H1 (cell line): ENCODE measurements around the gene BTBD16. TPM values are rescaled to one million over a fixed set of nuclear protein-coding genes. Genes with fewer than 3 reads are reported as not detected.

Source experiments
- CTCF ChIA-PET: fragments of 300-600 bp; sonication (Branson Sonifier 250); formaldehyde crosslinking; loops from one replicate; lab custom pipeline; 2021; ENCODE audit not compliant: partially characterized antibody; lab: Charles Lee
- POLR2A ChIA-PET: fragments of 300-600 bp; sonication (Branson Sonifier 250); formaldehyde crosslinking; loops from one replicate; lab custom pipeline; 2021; ENCODE audit warnings: inconsistent platforms; ENCODE audit not compliant: partially characterized antibody; lab: Charles Lee
- DNase-seq, 2 experiments: peaks; one replicate each; pipeline versions ENCODE4 v3.0.0 to v3.0.0-alpha.2; 2010 to 2022; ENCODE audit warnings: low spot score in 2 of 2, low read depth in 1 of 2, mixed read lengths in 1 of 2
- FAIRE-seq: peaks from 2 replicates; lab custom pipeline; 2011; peaks lifted over from hg19 to GRCh38; lab: Jason Lieb, UNC
- H2AFZ ChIP-seq: 2 replicates; pipeline ENCODE4 v1.8.1; 2012; ENCODE audit warnings: low read length, inconsistent platforms
- H2AK5ac ChIP-seq: 2 replicates; pipeline ENCODE4 v1.6.1; 2013; ENCODE audit warnings: low read depth, low read length
- H2BK120ac ChIP-seq: replicated peaks from 2 replicates; pipeline ENCODE3; 2013; ENCODE audit warnings: low read depth, low read length, inconsistent platforms
- H2BK12ac ChIP-seq: 2 replicates; pipeline ENCODE4 v1.6.1; 2013; ENCODE audit warnings: low read depth, low read length
- H2BK15ac ChIP-seq: 2 replicates; pipeline ENCODE4 v1.6.1; 2013; ENCODE audit warnings: low read length
- H2BK20ac ChIP-seq: 2 replicates; pipeline ENCODE4 v1.6.1; 2013; ENCODE audit warnings: low read length
- H2BK5ac ChIP-seq: 2 replicates; pipeline ENCODE4 v1.6.1; 2013; ENCODE audit warnings: low read depth, low read length
- H3K14ac ChIP-seq: 2 replicates; pipeline ENCODE4 v1.6.1; 2013; ENCODE audit warnings: inconsistent platforms; ENCODE audit not compliant: insufficient read length
- H3K18ac ChIP-seq: 2 replicates; pipeline ENCODE4 v1.6.1; 2013; ENCODE audit warnings: low read length; ENCODE audit errors: extremely low read depth
- H3K23ac ChIP-seq: 2 replicates; pipeline ENCODE4 v1.6.1; 2013; ENCODE audit warnings: inconsistent platforms; ENCODE audit not compliant: insufficient read length
- H3K23me2 ChIP-seq: 2 replicates; pipeline ENCODE4 v1.6.1; 2013; ENCODE audit warnings: low read depth, low read length
- H3K27ac ChIP-seq: 2 replicates; pipeline ENCODE4 v1.6.1; 2011; ENCODE audit warnings: low read depth, low read length, inconsistent platforms
- H3K27me3 ChIP-seq, 4 experiments: replicated peaks in 1 of 4; 1 replicate in 1 of 4; 2 replicates in 3 of 4; pipeline versions ENCODE4 v1.6.1 to v1.8.1; 2011 to 2013; ENCODE audit warnings: low read length in 3 of 4, mild to moderate bottlenecking in 3 of 4, inconsistent platforms in 2 of 4, mixed read lengths in 2 of 4, moderate library complexity in 1 of 4; ENCODE audit not compliant: control insufficient read depth in 3 of 4, insufficient read depth in 3 of 4; ENCODE audit errors: extremely low read depth in 1 of 4
- H3K36me3 ChIP-seq, 4 experiments: 2 replicates each; pipeline versions ENCODE4 v1.6.1 to v1.8.1; 2011 to 2013; ENCODE audit warnings: mild to moderate bottlenecking in 4 of 4, low read length in 3 of 4, moderate library complexity in 2 of 4, control low read depth in 1 of 4, inconsistent platforms in 1 of 4; ENCODE audit not compliant: insufficient read depth in 4 of 4, control insufficient read depth in 2 of 4
- H3K4ac ChIP-seq: replicated peaks from 2 replicates; pipeline ENCODE3; 2013; ENCODE audit warnings: low read length, low read depth, mixed read lengths, inconsistent platforms; ENCODE audit not compliant: insufficient read length
- H3K4me1 ChIP-seq, 4 experiments: replicated peaks in 1 of 4; 1 replicate in 1 of 4; 2 replicates in 3 of 4; pipeline versions ENCODE4 v1.6.1 to v1.8.1; 2011 to 2013; ENCODE audit warnings: low read length in 3 of 4, inconsistent platforms in 2 of 4, mixed read lengths in 1 of 4; ENCODE audit not compliant: insufficient read depth in 4 of 4, control insufficient read depth in 3 of 4
- H3K4me2 ChIP-seq, 2 experiments: 2 replicates each; pipeline versions ENCODE4 v1.6.1 to v1.8.1; 2011 to 2013; ENCODE audit warnings: low read depth in 2 of 2, low read length in 2 of 2, control low read depth in 1 of 2, inconsistent platforms in 1 of 2, mild to moderate bottlenecking in 1 of 2; ENCODE audit not compliant: insufficient read depth in 1 of 2
- H3K4me3 ChIP-seq, 4 experiments: fragments of 200-600, 300-600 bp in 1 of 4; sonication (generic), shearing (Covaris generic), sonication (Bioruptor Twin) in 1 of 4; 2 replicates each; pipeline versions ENCODE4 v1.5.1 to v1.8.1; 2011 to 2016; ENCODE audit warnings: low read length in 4 of 4, low read depth in 3 of 4, control low read depth in 2 of 4, inconsistent platforms in 2 of 4, mild to moderate bottlenecking in 2 of 4, mixed read lengths in 1 of 4, moderate library complexity in 1 of 4; ENCODE audit not compliant: insufficient read depth in 2 of 4; ENCODE audit errors: extremely low read depth in 1 of 4
- H3K56ac ChIP-seq: replicated peaks from 2 replicates; pipeline ENCODE3; 2013; ENCODE audit warnings: low read depth, mild to moderate bottlenecking, mixed read lengths, low read length, inconsistent platforms; ENCODE audit not compliant: insufficient read length
- H3K79me1 ChIP-seq: 2 replicates; pipeline ENCODE4 v1.6.1; 2013; ENCODE audit warnings: low read depth, low read length, control low read depth
- H3K79me2 ChIP-seq, 2 experiments: 2 replicates each; pipeline versions ENCODE4 v1.6.1 to v1.8.1; 2012 to 2013; ENCODE audit warnings: low read length in 2 of 2, mild to moderate bottlenecking in 2 of 2, inconsistent platforms in 1 of 2; ENCODE audit not compliant: insufficient read depth in 2 of 2, control insufficient read depth in 1 of 2
- H3K9ac ChIP-seq, 4 experiments: replicated peaks in 1 of 4; 1 replicate in 1 of 4; 2 replicates in 3 of 4; pipeline versions ENCODE4 v1.6.1 to v1.8.1; 2011 to 2013; ENCODE audit warnings: low read depth in 3 of 4, low read length in 3 of 4, control low read depth in 2 of 4, mild to moderate bottlenecking in 2 of 4, moderate library complexity in 2 of 4, inconsistent platforms in 1 of 4; ENCODE audit errors: extremely low read depth in 1 of 4
- H3K9me3 ChIP-seq, 2 experiments: 2 replicates each; pipeline versions ENCODE4 v1.6.1 to v1.8.1; 2012 to 2013; ENCODE audit warnings: mild to moderate bottlenecking in 2 of 2, moderate library complexity in 2 of 2, control low read depth in 1 of 2, inconsistent platforms in 1 of 2, low read depth in 1 of 2, low read length in 1 of 2, mixed read lengths in 1 of 2; ENCODE audit not compliant: insufficient read depth in 2 of 2
- H4K20me1 ChIP-seq, 2 experiments: replicated peaks in 1 of 2; 2 replicates each; pipeline versions ENCODE3 to v1.8.1; 2011 to 2013; ENCODE audit warnings: inconsistent platforms in 2 of 2, low read length in 2 of 2, mild to moderate bottlenecking in 1 of 2; ENCODE audit not compliant: insufficient read depth in 2 of 2, control insufficient read depth in 1 of 2
- H4K5ac ChIP-seq: 2 replicates; pipeline ENCODE4 v1.6.1; 2013; ENCODE audit warnings: low read length, low read depth, mixed read lengths, inconsistent platforms; ENCODE audit not compliant: insufficient read length
- H4K8ac ChIP-seq: 2 replicates; pipeline ENCODE4 v1.8.0; 2013; ENCODE audit warnings: mild to moderate bottlenecking, moderate library complexity, low read length, inconsistent platforms; ENCODE audit not compliant: insufficient read depth; ENCODE audit errors: extremely low read depth
- H4K91ac ChIP-seq: replicated peaks from 2 replicates; pipeline ENCODE3; 2013; ENCODE audit warnings: low read length, mixed read lengths, inconsistent platforms; ENCODE audit not compliant: insufficient read length
- WGBS, 2 experiments: shearing (Covaris generic) in 1 of 2; methylation state at CpG; one replicate each; pipeline versions ENCODE4 v1.1.6 to v1.1.7; 2013 to 2015; ENCODE audit warnings: low lambda C conversion rate in 2 of 2, mixed read lengths in 2 of 2, inconsistent platforms in 1 of 2, low coverage in 1 of 2, missing lambda C conversion rate in 1 of 2; ENCODE audit not compliant: insufficient replicate concordance in 2 of 2, insufficient coverage in 1 of 2, insufficient read length in 1 of 2; ENCODE audit errors: extremely low coverage in 1 of 2, missing lambda C conversion rate in 1 of 2; 5-methylcytosine and 5-hydroxymethylcytosine counted together
- polyA plus RNA-seq, 7 experiments: library from polyadenylated mRNA; depleted of rRNA in 3 of 7; stranded (reverse) in 5 of 7; unstranded in 2 of 7; fragments of >200 nt in 5 of 7; fragments of 200-250 nt in 2 of 7; gene quantifications; 1 replicate in 5 of 7; 2 replicates in 1 of 7; 4 replicates in 1 of 7; pipeline versions ENCODE4 v1.2.1 to v1.2.3, GENCODE V29; 2011 to 2013; ENCODE audit warnings: missing spikeins in 2 of 7, mixed read lengths in 2 of 7
- total RNA-seq: library from RNA; stranded (reverse); fragmentation: NEBNext Ultra II Directional; extraction: Animal tissue kit (Norgen Biotek cat#: 25700); gene quantifications from 2 replicates; pipeline ENCODE4 v1.2.1, GENCODE V29; 2021

BTBD16 gene
- total and polyA plus RNA-seq, 2 of the 8 experiments (the other 6 are each of a cell fraction or from before 2014, with no cell fraction given): 0.05 TPM; not detected in 1

- H4K8ac ChIP-seq: no peak overlapping the region; the same call in 1 of the 2 replicates
- no peaks in the 10 kb centered on the region for H3K36me3 ChIP-seq
- H3K4me2 ChIP-seq: no peak overlapping the region
- H3K79me2 ChIP-seq: no peaks in the 10 kb centered on the region
- no peak overlapping the region for H2BK15ac ChIP-seq
- H3K18ac ChIP-seq: no peak overlapping the region
- H3K27me3 ChIP-seq: peaks cover 0 to 2% (median 0%) of the 10 kb centered on the region in 4 experiments; a peak in 1 of 7 replicates
- H4K91ac ChIP-seq: no peak overlapping the region
- H2BK12ac ChIP-seq: no peak overlapping the region
- no peaks in the 10 kb centered on the region for H4K20me1 ChIP-seq
- POLR2A ChIA-PET: no interaction called here
- FAIRE-seq (no peak), DNase-seq (no peak)
- H3K4ac ChIP-seq: no peak overlapping the region
- 92% methylated on average over 7 of the region's 7 CpGs; no CpG with 5 or more reads in 1 of the 2 experiments for WGBS, 2 experiments
- no peak overlapping the region for H2AFZ ChIP-seq
- no peak overlapping the region for H2BK20ac ChIP-seq
- no peak overlapping the region for H3K14ac ChIP-seq
- no peak overlapping the region for H3K27ac ChIP-seq
- no peak overlapping the region for H3K4me3 ChIP-seq
- H2AK5ac ChIP-seq: no peak overlapping the region
- CTCF ChIA-PET: interaction anchor here (0.7 to 10.8 kb wide), 9 partner anchors 12 to 284 kb away, joined by 3 to 74 read pairs (median 11); partner anchors contain the start of gene BTBD16
- no peaks in the 10 kb centered on the region for H3K79me1 ChIP-seq
- H3K56ac ChIP-seq: no peak overlapping the region
- no peak overlapping the region for H2BK5ac ChIP-seq
- H3K23ac ChIP-seq: no peak overlapping the region
- no peak overlapping the region for H3K9ac ChIP-seq
- H4K5ac ChIP-seq: no peak overlapping the region
- H2BK120ac ChIP-seq: no peak overlapping the region
- no peaks in the 10 kb centered on the region for H3K9me3 ChIP-seq
- H3K4me1 ChIP-seq: peaks cover 0 to 6% (median 2%) of the 10 kb centered on the region in 4 experiments; a peak in 2 of 7 replicates
- no peaks in the 10 kb centered on the region for H3K23me2 ChIP-seq
Observed at GRCh38 chr10:122281018-122281626, 10.0 kb downstream of the BTBD16 start.
